ENCODE results near the gene ZBTB8B.
"Not testable (repeated sequence)": the region's sequence is repeated elsewhere in the genome, so short reads cannot be mapped to it uniquely, and the experiment has no call there.

GRCh38 chr1:32462977-32463376 is 1.9 kb upstream of the ZBTB8B start:
- not testable (repeated sequence) for TF ChIP-seq POLR2A, CTCF (IDR thresholded peaks at IDR 0.05)

Measured in thyroid gland (tissue), 4 donors.